ENCODE measurements around the gene SMG6. TPM values are rescaled to one million over a fixed set of nuclear protein-coding genes. Genes with fewer than 3 reads are reported as not detected.
A peak's percentile ranks its signal among the peaks of the same experiment; 100 is the strongest.

SMG6 gene
- total and polyA plus RNA-seq, 2 of the 13 experiments (the other 11 are each of a cell fraction or from before 2014, with no cell fraction given): 4.6 to 14.6 TPM

DNA sequence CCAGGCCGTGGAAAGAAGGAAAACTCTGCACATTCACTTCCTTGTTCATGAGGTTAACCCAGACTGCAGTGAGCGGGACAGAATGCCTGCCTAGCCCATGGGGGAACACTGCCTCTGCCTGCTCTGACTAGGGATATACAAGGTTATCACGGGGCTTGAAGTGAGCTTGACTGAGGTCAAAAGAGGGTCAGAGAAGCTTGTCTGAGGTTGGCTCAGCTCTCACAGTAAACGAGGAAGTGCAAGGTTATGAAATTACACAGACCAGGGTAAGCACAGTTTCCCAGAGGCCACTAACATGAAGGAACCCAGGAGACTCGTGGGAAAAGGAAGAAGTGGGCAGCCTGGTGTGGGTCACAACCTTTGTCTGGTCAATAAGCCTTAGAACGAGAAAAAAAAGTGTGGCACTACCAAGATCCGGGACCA is 220.0 kb downstream of the SMG6 start (continued):
- TF ChIP-seq, protein P1, sequence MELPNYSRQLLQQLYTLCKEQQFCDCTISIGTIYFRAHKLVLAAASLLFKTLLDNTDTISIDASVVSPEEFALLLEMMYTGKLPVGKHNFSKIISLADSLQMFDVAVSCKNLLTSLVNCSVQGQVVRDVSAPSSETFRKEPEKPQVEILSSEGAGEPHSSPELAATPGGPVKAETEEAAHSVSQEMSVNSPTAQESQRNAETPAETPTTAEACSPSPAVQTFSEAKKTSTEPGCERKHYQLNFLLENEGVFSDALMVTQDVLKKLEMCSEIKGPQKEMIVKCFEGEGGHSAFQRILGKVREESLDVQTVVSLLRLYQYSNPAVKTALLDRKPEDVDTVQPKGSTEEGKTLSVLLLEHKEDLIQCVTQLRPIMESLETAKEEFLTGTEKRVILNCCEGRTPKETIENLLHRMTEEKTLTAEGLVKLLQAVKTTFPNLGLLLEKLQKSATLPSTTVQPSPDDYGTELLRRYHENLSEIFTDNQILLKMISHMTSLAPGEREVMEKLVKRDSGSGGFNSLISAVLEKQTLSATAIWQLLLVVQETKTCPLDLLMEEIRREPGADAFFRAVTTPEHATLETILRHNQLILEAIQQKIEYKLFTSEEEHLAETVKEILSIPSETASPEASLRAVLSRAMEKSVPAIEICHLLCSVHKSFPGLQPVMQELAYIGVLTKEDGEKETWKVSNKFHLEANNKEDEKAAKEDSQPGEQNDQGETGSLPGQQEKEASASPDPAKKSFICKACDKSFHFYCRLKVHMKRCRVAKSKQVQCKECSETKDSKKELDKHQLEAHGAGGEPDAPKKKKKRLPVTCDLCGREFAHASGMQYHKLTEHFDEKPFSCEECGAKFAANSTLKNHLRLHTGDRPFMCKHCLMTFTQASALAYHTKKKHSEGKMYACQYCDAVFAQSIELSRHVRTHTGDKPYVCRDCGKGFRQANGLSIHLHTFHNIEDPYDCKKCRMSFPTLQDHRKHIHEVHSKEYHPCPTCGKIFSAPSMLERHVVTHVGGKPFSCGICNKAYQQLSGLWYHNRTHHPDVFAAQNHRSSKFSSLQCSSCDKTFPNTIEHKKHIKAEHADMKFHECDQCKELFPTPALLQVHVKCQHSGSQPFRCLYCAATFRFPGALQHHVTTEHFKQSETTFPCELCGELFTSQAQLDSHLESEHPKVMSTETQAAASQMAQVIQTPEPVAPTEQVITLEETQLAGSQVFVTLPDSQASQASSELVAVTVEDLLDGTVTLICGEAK (IDR thresholded peaks at IDR 0.05): no peak
- TF ChIP-seq, protein P1 (CRISPR knock-in tag; IDR thresholded peaks at IDR 0.05): no peak
- TF ChIP-seq AGO1 (IDR thresholded peaks at IDR 0.05; ENCODE audit: low read depth, low read length, poor library complexity, severe bottlenecking): no peak
- TF ChIP-seq RFX1 (IDR thresholded peaks at IDR 0.05): no peak
- peak; percentile 86 for TF ChIP-seq RARA (CRISPR knock-in tag; IDR thresholded peaks at IDR 0.05)
- no peak for TF ChIP-seq ZNF496 (CRISPR knock-in tag; IDR thresholded peaks at IDR 0.05; ENCODE audit: insufficient replicate concordance)
- no peak for TF ChIP-seq PHB2 (IDR thresholded peaks at IDR 0.05; ENCODE audit: partially characterized antibody)
- TF ChIP-seq ZNF839 (CRISPR knock-in tag; IDR thresholded peaks at IDR 0.05; ENCODE audit: borderline replicate concordance): no peak
- no peak for TF ChIP-seq POLR2AphosphoS2 (IDR thresholded peaks at IDR 0.05; ENCODE audit: low read depth, low read length)
- TF ChIP-seq, protein P2, sequence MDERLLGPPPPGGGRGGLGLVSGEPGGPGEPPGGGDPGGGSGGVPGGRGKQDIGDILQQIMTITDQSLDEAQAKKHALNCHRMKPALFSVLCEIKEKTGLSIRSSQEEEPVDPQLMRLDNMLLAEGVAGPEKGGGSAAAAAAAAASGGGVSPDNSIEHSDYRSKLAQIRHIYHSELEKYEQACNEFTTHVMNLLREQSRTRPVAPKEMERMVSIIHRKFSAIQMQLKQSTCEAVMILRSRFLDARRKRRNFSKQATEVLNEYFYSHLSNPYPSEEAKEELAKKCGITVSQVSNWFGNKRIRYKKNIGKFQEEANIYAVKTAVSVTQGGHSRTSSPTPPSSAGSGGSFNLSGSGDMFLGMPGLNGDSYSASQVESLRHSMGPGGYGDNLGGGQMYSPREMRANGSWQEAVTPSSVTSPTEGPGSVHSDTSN (CRISPR knock-in tag; IDR thresholded peaks at IDR 0.05): no peak
- TF ChIP-seq, protein P3, sequence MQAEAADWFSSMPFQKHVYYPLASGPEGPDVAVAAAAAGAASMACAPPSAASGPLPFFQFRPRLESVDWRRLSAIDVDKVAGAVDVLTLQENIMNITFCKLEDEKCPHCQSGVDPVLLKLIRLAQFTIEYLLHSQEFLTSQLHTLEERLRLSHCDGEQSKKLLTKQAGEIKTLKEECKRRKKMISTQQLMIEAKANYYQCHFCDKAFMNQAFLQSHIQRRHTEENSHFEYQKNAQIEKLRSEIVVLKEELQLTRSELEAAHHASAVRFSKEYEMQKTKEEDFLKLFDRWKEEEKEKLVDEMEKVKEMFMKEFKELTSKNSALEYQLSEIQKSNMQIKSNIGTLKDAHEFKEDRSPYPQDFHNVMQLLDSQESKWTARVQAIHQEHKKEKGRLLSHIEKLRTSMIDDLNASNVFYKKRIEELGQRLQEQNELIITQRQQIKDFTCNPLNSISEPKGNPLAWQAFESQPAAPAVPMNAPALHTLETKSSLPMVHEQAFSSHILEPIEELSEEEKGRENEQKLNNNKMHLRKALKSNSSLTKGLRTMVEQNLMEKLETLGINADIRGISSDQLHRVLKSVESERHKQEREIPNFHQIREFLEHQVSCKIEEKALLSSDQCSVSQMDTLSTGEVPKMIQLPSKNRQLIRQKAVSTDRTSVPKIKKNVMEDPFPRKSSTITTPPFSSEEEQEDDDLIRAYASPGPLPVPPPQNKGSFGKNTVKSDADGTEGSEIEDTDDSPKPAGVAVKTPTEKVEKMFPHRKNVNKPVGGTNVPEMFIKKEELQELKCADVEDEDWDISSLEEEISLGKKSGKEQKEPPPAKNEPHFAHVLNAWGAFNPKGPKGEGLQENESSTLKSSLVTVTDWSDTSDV (CRISPR knock-in tag; IDR thresholded peaks at IDR 0.05): no peak
- TF ChIP-seq RXRA (CRISPR knock-in tag; IDR thresholded peaks at IDR 0.05): peak; percentile 29; the same call in 1 of the 2 replicates
- TF ChIP-seq ZNF629 (CRISPR knock-in tag; conservative IDR thresholded peaks at IDR 0.05): no peak
- TF ChIP-seq ZNF33A (CRISPR knock-in tag; IDR thresholded peaks at IDR 0.05; ENCODE audit: borderline replicate concordance): no peak

All from HepG2 (cell line).